DMS53 (cell line): Measurements from ENCODE around the gene RNF217.
A peak's percentile ranks its signal among the peaks of the same experiment; 100 is the strongest.

Source experiments
- DNase-seq: peaks from one replicate; lab custom pipeline; 2025; lab: John Stamatoyannopoulos, UW

The RNF217 gene

DNA sequence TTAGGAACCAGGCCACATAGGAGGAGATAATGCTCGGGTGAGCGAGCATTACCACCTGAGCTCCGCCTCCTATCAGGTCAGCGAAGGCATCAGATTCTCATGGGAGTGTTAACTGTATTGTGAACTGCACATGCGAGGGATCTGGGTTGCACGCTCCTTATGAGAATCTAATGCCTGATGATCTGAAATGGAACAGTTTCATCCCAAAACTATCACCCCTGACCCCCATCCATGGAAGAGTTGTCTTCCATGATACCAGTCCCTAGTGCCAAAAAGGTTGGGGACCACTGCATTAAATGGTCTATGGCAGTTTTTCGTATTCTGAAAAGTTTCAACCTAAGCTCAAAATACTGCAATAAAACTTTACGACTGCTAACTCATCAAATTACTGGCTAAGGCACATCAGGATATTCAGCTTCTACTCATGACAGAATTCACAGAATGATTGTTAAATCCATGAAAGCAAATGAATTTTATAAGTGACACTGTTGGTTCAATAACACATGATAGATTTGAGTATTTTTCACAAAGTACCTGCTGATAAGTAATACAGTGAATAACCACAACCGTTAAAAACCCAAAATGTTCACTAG, 25.9 kb downstream of the RNF217 start:
- DNase-seq: no peak

GRCh38 chr6:124989136-124989983, 27.1 kb downstream of the RNF217 start:
- peak; percentile 20 for DNase-seq

DNA sequence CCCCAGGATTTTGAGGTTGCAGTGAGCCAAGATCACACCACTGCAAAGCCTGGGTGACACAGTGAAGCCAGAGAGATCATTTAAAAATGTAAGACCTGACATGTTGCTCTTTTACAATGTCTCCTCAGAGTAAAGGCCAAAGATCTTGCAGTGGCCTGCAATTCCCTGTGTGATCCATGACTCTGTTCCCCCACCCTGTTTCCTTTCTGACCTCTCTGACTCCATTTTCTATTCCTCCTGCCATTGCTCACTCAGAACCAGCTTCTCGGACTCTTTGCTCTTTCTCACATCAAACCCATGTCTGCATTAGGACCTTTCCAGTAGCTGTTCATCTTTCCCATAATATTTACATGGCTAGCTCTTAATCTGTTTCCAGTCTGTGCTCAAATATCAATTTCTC, 28.8 kb downstream of the RNF217 start:
- no peak for DNase-seq

- no peak for DNase-seq
Observed at GRCh38 chr6:124991764-124992295, 29.6 kb downstream of the RNF217 start.

GRCh38 chr6:124993327-124993726, 31.1 kb downstream of the RNF217 start:
- DNase-seq: no peak

GRCh38 chr6:124994648-124995047, 32.4 kb downstream of the RNF217 start:
- DNase-seq: no peak

- no peak for DNase-seq
Observed at GRCh38 chr6:124995131-124995530, 32.9 kb downstream of the RNF217 start.

GRCh38 chr6:124995645-124996325, 33.5 kb downstream of the RNF217 start:
- DNase-seq: no peak

DNA sequence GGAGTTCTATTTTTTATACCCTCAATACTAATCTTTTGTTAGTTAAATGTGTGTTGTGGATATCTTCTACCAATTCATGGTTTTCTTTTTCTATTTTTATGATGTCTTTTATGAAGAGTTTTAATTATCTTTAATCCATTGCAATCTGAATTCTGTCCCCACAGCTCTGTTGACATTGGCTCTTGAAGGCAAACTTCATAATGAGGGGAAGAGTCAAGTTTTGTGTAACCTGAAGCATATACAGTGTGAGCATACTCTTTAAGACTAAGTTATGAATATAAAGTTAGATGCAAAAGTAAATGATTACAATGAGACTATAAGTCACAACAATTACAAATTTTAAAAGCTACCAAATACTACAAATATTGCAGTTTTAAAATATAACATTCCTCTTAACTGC, 34.2 kb downstream of the RNF217 start:
- DNase-seq: no peak

DNA sequence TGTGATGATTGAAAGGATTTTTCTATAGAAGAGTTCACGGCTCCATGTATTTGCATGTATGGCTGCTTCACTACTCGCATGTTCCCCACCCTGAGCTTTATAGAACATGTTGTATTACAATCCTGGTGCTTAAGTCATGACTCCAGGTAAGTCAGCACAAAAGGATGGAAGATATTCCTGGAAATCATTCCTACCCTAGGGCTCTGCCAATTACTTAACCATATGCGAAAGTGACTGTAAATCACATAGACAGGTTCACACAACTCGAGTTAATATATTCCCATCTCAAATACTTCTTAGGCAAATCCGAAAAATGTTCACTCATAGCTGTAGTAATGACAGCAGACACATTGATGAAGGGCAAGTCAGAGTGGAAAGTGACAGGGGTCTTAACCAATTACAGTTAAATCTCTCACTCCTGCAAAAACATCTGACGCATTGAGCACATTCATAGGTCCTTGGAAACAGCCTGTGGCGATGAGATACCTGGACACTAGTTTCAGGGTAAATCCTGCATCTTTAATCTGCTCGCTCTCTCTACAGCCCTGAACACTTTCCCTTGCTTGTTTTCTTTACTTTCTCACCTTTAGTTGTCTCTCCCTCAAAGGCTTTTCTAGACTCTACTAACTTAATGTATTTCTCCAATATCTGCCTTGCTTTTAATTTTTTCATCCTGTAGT, 35.1 kb downstream of the RNF217 start:
- DNase-seq: no peak

- peak; percentile 14 for DNase-seq
Observed at GRCh38 chr6:124999105-124999764, 37.0 kb downstream of the RNF217 start.

DNA sequence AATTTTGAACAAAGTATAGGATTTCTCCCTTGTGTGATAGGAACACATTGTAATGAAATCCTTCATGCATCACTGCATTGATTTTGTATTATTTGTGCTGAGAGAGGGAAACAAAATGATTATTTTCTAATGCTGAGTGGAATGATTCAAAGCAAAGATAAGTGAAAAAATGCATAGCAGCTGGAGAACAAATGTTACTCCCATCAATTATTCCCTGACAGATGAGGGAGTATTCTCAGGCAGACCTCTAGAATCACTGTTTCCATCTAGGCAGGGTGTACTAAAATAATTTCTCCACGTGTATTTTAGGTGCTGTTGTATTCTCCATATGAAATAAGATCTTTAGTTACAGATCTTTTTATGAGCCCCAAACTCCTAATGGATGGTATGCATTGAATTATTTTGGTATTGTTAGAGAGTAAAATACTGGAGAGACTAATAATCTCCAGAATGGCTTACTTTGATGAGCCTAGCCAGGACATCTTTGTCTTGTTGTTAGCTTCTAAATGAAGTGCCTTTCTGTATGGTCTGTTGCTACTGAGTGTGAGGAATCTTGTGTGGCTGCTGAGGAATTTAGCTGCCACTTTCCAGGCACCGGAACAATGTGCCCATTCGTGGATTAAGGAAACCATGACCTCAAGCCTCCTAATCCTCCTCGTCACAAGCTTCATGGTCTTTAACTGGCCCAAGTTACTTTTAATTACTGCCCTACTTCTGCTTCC, 39.6 kb downstream of the RNF217 start:
- DNase-seq: no peak

GRCh38 chr6:125002406-125002741, 40.1 kb downstream of the RNF217 start:
- DNase-seq: no peak

GRCh38 chr6:125003070-125003469, 40.8 kb downstream of the RNF217 start:
- no peak for DNase-seq

GRCh38 chr6:125004198-125004597, 42.0 kb downstream of the RNF217 start:
- no peak for DNase-seq

DNA sequence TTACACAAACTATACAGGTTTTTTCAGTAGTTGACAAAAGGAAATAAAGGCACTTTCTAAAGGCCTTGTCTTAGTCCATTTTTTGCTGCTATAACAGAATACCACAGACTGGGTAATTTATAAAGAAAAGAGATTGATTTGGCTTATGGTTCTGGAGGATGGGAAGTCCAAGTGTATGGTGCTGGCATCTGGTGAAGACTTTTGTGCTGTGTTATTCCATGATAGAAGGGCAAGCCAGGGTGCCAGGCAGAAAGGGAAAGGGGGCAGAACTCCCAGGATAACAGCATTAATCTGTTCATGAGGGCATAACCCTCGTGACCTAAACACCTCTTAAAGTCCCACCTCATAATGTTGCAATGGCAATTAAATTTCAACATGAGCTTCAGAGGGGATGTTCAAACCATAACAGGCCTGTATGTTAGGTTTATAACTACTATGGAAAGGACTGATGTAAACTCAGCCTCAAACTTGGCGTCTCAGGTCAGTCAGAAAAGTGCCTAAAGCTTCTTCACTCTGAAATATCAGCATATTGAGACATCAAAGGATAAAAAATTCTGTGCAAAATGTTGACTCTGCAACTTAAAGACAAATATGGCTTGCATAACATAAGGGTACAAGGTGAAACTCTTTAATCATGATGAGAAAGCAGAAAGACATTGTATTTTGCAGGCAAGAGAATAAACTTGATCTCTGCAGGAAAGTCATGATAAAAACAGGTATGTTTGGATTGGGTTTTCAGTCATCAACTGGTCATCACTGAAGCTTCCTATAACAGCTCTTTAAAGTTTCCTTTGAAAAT, 42.8 kb downstream of the RNF217 start:
- no peak for DNase-seq

- no peak for DNase-seq
Observed at GRCh38 chr6:125008261-125008703, 46.0 kb downstream of the RNF217 start.

GRCh38 chr6:125008957-125009356, 46.7 kb downstream of the RNF217 start:
- DNase-seq: no peak

- no peak for DNase-seq
Observed at GRCh38 chr6:125009578-125009977, 47.3 kb downstream of the RNF217 start.
